Measurements from ENCODE around the gene TMEM11. TPM values are rescaled to one million over a fixed set of nuclear protein-coding genes. Genes with fewer than 3 reads are reported as not detected.

Gene TMEM11
- total RNA-seq, 2 experiments from 2014 or later = 26.8 to 34.0 TPM

DNA sequence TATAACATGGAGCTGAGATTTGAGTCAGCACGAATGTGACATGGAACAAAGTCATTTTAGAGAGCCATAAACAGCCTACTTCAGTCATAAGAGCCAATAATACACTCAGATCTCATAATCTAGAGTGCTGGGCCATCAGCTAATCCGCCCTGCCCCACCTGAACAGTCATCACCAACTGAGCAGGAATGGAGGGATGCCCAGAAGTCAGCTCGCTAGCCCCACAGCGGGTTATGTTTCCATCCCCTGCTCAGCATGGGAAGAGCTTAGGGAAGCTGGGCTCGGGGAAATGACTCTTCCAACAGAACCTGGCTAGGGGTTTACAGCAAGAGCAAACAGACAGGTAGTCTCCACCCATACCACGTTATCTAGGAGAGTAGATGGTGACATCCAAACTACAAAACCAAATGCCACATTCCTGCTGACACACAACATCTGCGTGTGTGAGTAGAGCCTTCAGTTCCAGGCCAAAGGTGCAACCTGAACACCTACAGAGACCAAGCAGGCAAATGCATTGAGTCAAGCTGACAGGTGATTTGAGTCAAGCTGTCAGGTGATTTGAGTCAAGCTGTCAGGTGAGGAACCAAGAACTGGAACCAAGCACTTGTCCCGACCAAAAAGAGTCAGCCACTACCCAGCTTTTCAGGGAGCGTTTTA is 2.0 kb downstream of the TMEM11 start:
- Histone ChIP-seq H3K36me3 (ENCODE audit: insufficient read depth, low read length) (peaks cover 51% of the 10 kb centered on the region), H3K79me2 (ENCODE audit: insufficient read depth, low read depth, low read length) (peaks cover 78% of the 10 kb centered on the region), H3K9me2 (ENCODE audit: insufficient read depth, low read length) (no peaks in the 10 kb centered on the region), H3K4me3 (ENCODE audit: low read depth, low read length, poor library complexity, severe bottlenecking) (peak overlapping the region; percentile 97), H3K4me1 (ENCODE audit: insufficient read depth, low read length, poor library complexity, severe bottlenecking) (peaks cover 27% of the 10 kb centered on the region), H3K27ac (ENCODE audit: low read depth, low read length, poor library complexity, severe bottlenecking) (no peak overlapping the region), H2AFZ (ENCODE audit: low read length) (no peak overlapping the region), H3K9me3 (ENCODE audit: low read length) (no peaks in the 10 kb centered on the region), H4K20me1 (ENCODE audit: insufficient read depth, low read length) (peaks cover 33% of the 10 kb centered on the region), H3K4me2 (ENCODE audit: low read length) (peak overlapping the region; percentile 95)
- POLR2A ChIA-PET = interaction anchor here (0.6 to 1.3 kb wide), 5 partner anchors 11 to 479 kb away, joined by 3 to 4 read pairs (median 4); no protein-coding TSS in a partner anchor
- no peak for DNase-seq (ENCODE audit: low spot score)
- no TSS peak for BruUV-seq (replicated peaks)
- no peak for TF ChIP-seq EZH2phosphoT487 (IDR thresholded peaks at IDR 0.05; ENCODE audit: borderline replicate concordance, low read depth, low read length)
- TF ChIP-seq, protein P1, sequence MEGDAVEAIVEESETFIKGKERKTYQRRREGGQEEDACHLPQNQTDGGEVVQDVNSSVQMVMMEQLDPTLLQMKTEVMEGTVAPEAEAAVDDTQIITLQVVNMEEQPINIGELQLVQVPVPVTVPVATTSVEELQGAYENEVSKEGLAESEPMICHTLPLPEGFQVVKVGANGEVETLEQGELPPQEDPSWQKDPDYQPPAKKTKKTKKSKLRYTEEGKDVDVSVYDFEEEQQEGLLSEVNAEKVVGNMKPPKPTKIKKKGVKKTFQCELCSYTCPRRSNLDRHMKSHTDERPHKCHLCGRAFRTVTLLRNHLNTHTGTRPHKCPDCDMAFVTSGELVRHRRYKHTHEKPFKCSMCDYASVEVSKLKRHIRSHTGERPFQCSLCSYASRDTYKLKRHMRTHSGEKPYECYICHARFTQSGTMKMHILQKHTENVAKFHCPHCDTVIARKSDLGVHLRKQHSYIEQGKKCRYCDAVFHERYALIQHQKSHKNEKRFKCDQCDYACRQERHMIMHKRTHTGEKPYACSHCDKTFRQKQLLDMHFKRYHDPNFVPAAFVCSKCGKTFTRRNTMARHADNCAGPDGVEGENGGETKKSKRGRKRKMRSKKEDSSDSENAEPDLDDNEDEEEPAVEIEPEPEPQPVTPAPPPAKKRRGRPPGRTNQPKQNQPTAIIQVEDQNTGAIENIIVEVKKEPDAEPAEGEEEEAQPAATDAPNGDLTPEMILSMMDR (conservative IDR thresholded peaks at IDR 0.05; ENCODE audit: low read length) = no peak
- intact Hi-C loops (cut with micrococcal nuclease; ENCODE audit: unreplicated experiment) = loop anchor here (2.0 kb wide), 1 partner anchor 75 kb away; no protein-coding TSS in a partner anchor
- CTCF ChIA-PET (ENCODE audit: unreplicated experiment) = interaction anchor here (0.7 kb wide), 1 partner anchor 92 kb away, joined by 3 read pairs; no protein-coding TSS in a partner anchor

DNA sequence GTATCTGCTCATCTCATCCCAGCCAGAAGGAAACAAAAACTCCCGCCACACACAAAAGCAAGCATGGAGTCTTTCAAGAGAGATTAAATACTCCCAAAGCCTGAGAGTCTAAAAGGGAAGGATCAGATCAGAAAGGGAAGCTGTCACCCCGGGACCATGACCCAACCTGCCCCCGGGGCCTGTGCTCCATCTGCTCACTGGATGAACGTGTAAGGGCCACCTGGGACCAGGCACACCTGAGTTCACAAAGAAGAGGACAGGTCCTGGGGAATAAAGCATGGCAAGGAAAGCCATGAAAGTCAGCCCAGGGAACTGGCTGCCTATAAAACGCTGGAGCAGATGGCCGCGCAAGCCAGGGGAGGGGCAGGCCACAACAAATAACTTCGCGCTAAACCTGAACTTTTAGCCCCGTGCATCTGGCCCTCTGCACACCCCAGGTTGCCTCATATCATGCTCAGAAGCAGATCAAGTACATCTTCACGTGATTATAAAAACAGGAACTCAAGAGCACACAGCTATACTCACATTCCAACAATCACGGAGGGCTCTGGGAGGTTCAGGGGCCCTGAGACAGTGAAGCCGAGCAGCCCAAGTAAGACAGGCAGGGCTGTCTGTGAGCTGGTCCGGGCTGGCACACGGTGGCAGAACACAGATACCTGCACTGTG is 3.4 kb downstream of the TMEM11 start:
- CTCF ChIA-PET (ENCODE audit: unreplicated experiment) = no interaction called here
- intact Hi-C loops (cut with micrococcal nuclease; ENCODE audit: unreplicated experiment) = no loop called here

More for the DNA sequence above, 3.4 kb downstream of the TMEM11 start:
- Histone ChIP-seq H3K4me3 (ENCODE audit: low read depth, low read length, poor library complexity, severe bottlenecking) (no peak overlapping the region), H4K20me1 (ENCODE audit: insufficient read depth, low read length) (peaks cover 38% of the 10 kb centered on the region), H3K4me1 (ENCODE audit: insufficient read depth, low read length, poor library complexity, severe bottlenecking) (peaks cover 26% of the 10 kb centered on the region), H3K9me3 (ENCODE audit: low read length) (no peaks in the 10 kb centered on the region), H3K79me2 (ENCODE audit: insufficient read depth, low read depth, low read length) (peaks cover 92% of the 10 kb centered on the region), H3K27ac (ENCODE audit: low read depth, low read length, poor library complexity, severe bottlenecking) (no peak overlapping the region), H3K9me2 (ENCODE audit: insufficient read depth, low read length) (no peaks in the 10 kb centered on the region), H2AFZ (ENCODE audit: low read length) (no peak overlapping the region), H3K36me3 (ENCODE audit: insufficient read depth, low read length) (peaks cover 61% of the 10 kb centered on the region), H3K4me2 (ENCODE audit: low read length) (0 out of 2 replicates have a peak overlapping the region, but pooled peaks have one; percentile 95)
- DNase-seq (ENCODE audit: low spot score) = no peak
- POLR2A ChIA-PET = no interaction called here
- no TSS peak for BruUV-seq (replicated peaks)
- TF ChIP-seq, protein P1 (conservative IDR thresholded peaks at IDR 0.05; ENCODE audit: low read length) = no peak
- no peak for TF ChIP-seq EZH2phosphoT487 (IDR thresholded peaks at IDR 0.05; ENCODE audit: borderline replicate concordance, low read depth, low read length)
